Adipocyte (in vitro differentiated cells): ENCODE results near the gene EFCAB8.
A peak's percentile ranks its signal among the peaks of the same experiment; 100 is the strongest.

ENCODE experiments used
- DNase-seq: peaks from one replicate; pipeline ENCODE4 v3.0.0-alpha.2; 2015; ENCODE audit warnings: low read depth
- H3K27me3 ChIP-seq: replicated peaks from 2 replicates; pipeline ENCODE4 v1.7.0; 2013; ENCODE audit warnings: mild to moderate bottlenecking, low read length, moderate library complexity; ENCODE audit not compliant: control insufficient read depth, insufficient read depth
- H3K36me3 ChIP-seq: 2 replicates; pipeline ENCODE4 v1.7.0; 2013; ENCODE audit warnings: low read length, mild to moderate bottlenecking, moderate library complexity; ENCODE audit not compliant: control insufficient read depth, insufficient read depth, severe bottlenecking
- H3K4me1 ChIP-seq: 2 replicates; pipeline ENCODE4 v1.7.0; 2013; ENCODE audit warnings: mild to moderate bottlenecking, low read length, moderate library complexity; ENCODE audit not compliant: control insufficient read depth, insufficient read depth
- H3K4me3 ChIP-seq: 2 replicates; pipeline ENCODE4 v1.7.0; 2013; ENCODE audit warnings: mild to moderate bottlenecking, low read length, moderate library complexity
- H3K9ac ChIP-seq: 2 replicates; pipeline ENCODE4 v1.7.0; 2013; ENCODE audit warnings: mild to moderate bottlenecking, low read length, moderate library complexity
- H3K9me3 ChIP-seq: 2 replicates; pipeline ENCODE4 v1.7.0; 2013; ENCODE audit warnings: mild to moderate bottlenecking, low read length, moderate library complexity; ENCODE audit not compliant: control insufficient read depth

The EFCAB8 gene

GRCh38 chr20:32871627-32872160, 13.0 kb downstream of the EFCAB8 start:
- H3K4me1 ChIP-seq = no peaks in the 10 kb centered on the region
- DNase-seq = no peak

GRCh38 chr20:32872266-32872665, 13.5 kb downstream of the EFCAB8 start:
- no peak overlapping the region for H3K4me3 ChIP-seq
- no peak overlapping the region for H3K9ac ChIP-seq
- DNase-seq = no peak
- no peaks in the 10 kb centered on the region for H3K9me3 ChIP-seq
- H3K27me3 ChIP-seq = no peaks in the 10 kb centered on the region
- H3K4me1 ChIP-seq = no peaks in the 10 kb centered on the region
- no peaks in the 10 kb centered on the region for H3K36me3 ChIP-seq

More at GRCh38 chr20:32871627-32872160, 13.0 kb downstream of the EFCAB8 start:
- Histone ChIP-seq H3K36me3 (no peaks in the 10 kb centered on the region), H3K27me3 (no peaks in the 10 kb centered on the region), H3K9me3 (no peaks in the 10 kb centered on the region), H3K9ac (no peak overlapping the region), H3K4me3 (no peak overlapping the region)

GRCh38 chr20:32875673-32876072, 16.9 kb downstream of the EFCAB8 start:
- Histone ChIP-seq H3K9me3 (no peaks in the 10 kb centered on the region), H3K4me1 (no peaks in the 10 kb centered on the region), H3K9ac (no peak overlapping the region), H3K36me3 (no peaks in the 10 kb centered on the region), H3K4me3 (no peak overlapping the region), H3K27me3 (no peaks in the 10 kb centered on the region)
- no peak for DNase-seq

GRCh38 chr20:32877507-32877906, 18.8 kb downstream of the EFCAB8 start:
- H3K36me3 ChIP-seq = no peaks in the 10 kb centered on the region
- no peak overlapping the region for H3K4me3 ChIP-seq
- H3K9me3 ChIP-seq = no peaks in the 10 kb centered on the region
- peak; percentile 71 for DNase-seq
- no peaks in the 10 kb centered on the region for H3K4me1 ChIP-seq
- no peaks in the 10 kb centered on the region for H3K27me3 ChIP-seq
- H3K9ac ChIP-seq = no peak overlapping the region

- Histone ChIP-seq H3K4me3 (no peak overlapping the region), H3K27me3 (no peaks in the 10 kb centered on the region), H3K9me3 (no peaks in the 10 kb centered on the region), H3K4me1 (no peaks in the 10 kb centered on the region), H3K9ac (no peak overlapping the region), H3K36me3 (no peaks in the 10 kb centered on the region)
- no peak for DNase-seq
These were observed 20.1 kb downstream of the EFCAB8 start for GRCh38 chr20:32878820-32879219.

- no peak for DNase-seq
- Histone ChIP-seq H3K4me1 (no peaks in the 10 kb centered on the region), H3K27me3 (peaks cover 6% of the 10 kb centered on the region), H3K36me3 (no peaks in the 10 kb centered on the region), H3K9me3 (no peaks in the 10 kb centered on the region), H3K9ac (no peak overlapping the region), H3K4me3 (no peak overlapping the region)
These were observed 20.8 kb downstream of the EFCAB8 start for GRCh38 chr20:32879538-32879937.

GRCh38 chr20:32880635-32881034, 21.9 kb downstream of the EFCAB8 start:
- DNase-seq = no peak
- H3K27me3 ChIP-seq = peaks cover 6% of the 10 kb centered on the region
- H3K36me3 ChIP-seq = no peaks in the 10 kb centered on the region
- H3K4me3 ChIP-seq = no peak overlapping the region
- no peak overlapping the region for H3K9ac ChIP-seq
- H3K4me1 ChIP-seq = no peaks in the 10 kb centered on the region
- no peaks in the 10 kb centered on the region for H3K9me3 ChIP-seq

GRCh38 chr20:32883081-32883480, 24.4 kb downstream of the EFCAB8 start:
- H3K36me3 ChIP-seq = no peaks in the 10 kb centered on the region
- peaks cover 6% of the 10 kb centered on the region for H3K27me3 ChIP-seq
- no peak overlapping the region for H3K4me3 ChIP-seq
- no peaks in the 10 kb centered on the region for H3K9me3 ChIP-seq
- DNase-seq = no peak
- no peaks in the 10 kb centered on the region for H3K4me1 ChIP-seq
- H3K9ac ChIP-seq = no peak overlapping the region

GRCh38 chr20:32885185-32885584, 26.5 kb downstream of the EFCAB8 start:
- H3K36me3 ChIP-seq = no peaks in the 10 kb centered on the region
- H3K27me3 ChIP-seq = peaks cover 6% of the 10 kb centered on the region
- no peak for DNase-seq
- H3K4me1 ChIP-seq = no peaks in the 10 kb centered on the region
- no peaks in the 10 kb centered on the region for H3K9me3 ChIP-seq
- no peak overlapping the region for H3K9ac ChIP-seq
- H3K4me3 ChIP-seq = no peak overlapping the region

GRCh38 chr20:32885952-32886351, 27.2 kb downstream of the EFCAB8 start:
- Histone ChIP-seq H3K9me3 (no peaks in the 10 kb centered on the region), H3K36me3 (no peaks in the 10 kb centered on the region), H3K27me3 (peaks cover 6% of the 10 kb centered on the region), H3K4me3 (no peak overlapping the region), H3K4me1 (no peaks in the 10 kb centered on the region), H3K9ac (no peak overlapping the region)
- DNase-seq = no peak

- Histone ChIP-seq H3K4me1 (no peaks in the 10 kb centered on the region), H3K4me3 (no peak overlapping the region), H3K27me3 (peaks cover 6% of the 10 kb centered on the region), H3K36me3 (no peaks in the 10 kb centered on the region), H3K9ac (no peak overlapping the region), H3K9me3 (no peaks in the 10 kb centered on the region)
- no peak for DNase-seq
These were observed 27.9 kb downstream of the EFCAB8 start for GRCh38 chr20:32886652-32887051.

- H3K4me1 ChIP-seq = no peaks in the 10 kb centered on the region
- no peaks in the 10 kb centered on the region for H3K9me3 ChIP-seq
These were observed 28.8 kb downstream of the EFCAB8 start for GRCh38 chr20:32887492-32887891.

More at GRCh38 chr20:32887492-32887891, 28.8 kb downstream of the EFCAB8 start:
- H3K4me3 ChIP-seq = no peak overlapping the region
- H3K9ac ChIP-seq = no peak overlapping the region
- no peaks in the 10 kb centered on the region for H3K36me3 ChIP-seq
- peaks cover 6% of the 10 kb centered on the region for H3K27me3 ChIP-seq
- no peak for DNase-seq
